CD4-positive, CD25-positive, alpha-beta regulatory T cell (primary cell): ENCODE results near the gene DENND6B. TPM values are rescaled to one million over a fixed set of nuclear protein-coding genes. Genes with fewer than 3 reads are reported as not detected.

Experiments
- ATAC-seq, 2 donors: fragments of 150-1000 bp; cut with Tn5 transposase; one replicate each; pipeline ENCODE4 v1.10.0; 2021; ENCODE audit warnings: low read depth in 2 of 2, moderate number of reproducible peaks in 2 of 2, moderate library complexity in 1 of 2
- DNase-seq, 3 donors: peaks; one replicate each; pipeline versions ENCODE4 v3.0.0 to v3.0.0-alpha.2; 2012 to 2022; ENCODE audit warnings: mixed read lengths in 1 of 3
- H3K27ac ChIP-seq: one replicate; pipeline ENCODE4 v1.7.0; 2013; ENCODE audit warnings: mild to moderate bottlenecking, low read length; ENCODE audit not compliant: insufficient read depth, poor library complexity, severe bottlenecking
- H3K27me3 ChIP-seq: one replicate; pipeline ENCODE4 v1.7.0; 2013; ENCODE audit warnings: low read length; ENCODE audit not compliant: control insufficient read depth, insufficient read depth
- H3K36me3 ChIP-seq: one replicate; pipeline ENCODE4 v1.7.0; 2013; ENCODE audit warnings: mild to moderate bottlenecking, low read length, moderate library complexity; ENCODE audit not compliant: control insufficient read depth, insufficient read depth
- H3K4me1 ChIP-seq: 2 replicates; pipeline ENCODE4 v1.7.0; 2013; ENCODE audit warnings: mild to moderate bottlenecking, low read length; ENCODE audit not compliant: insufficient read depth, control insufficient read depth, poor library complexity, severe bottlenecking
- H3K4me3 ChIP-seq: one replicate; pipeline ENCODE4 v1.7.0; 2013; ENCODE audit warnings: low read depth, mild to moderate bottlenecking, low read length, moderate library complexity
- H3K9me3 ChIP-seq, 2 experiments: 1 replicate in 1 of 2; 2 replicates in 1 of 2; pipeline ENCODE4 v1.7.0; 2013; ENCODE audit warnings: low read length in 2 of 2, mild to moderate bottlenecking in 1 of 2, moderate library complexity in 1 of 2; ENCODE audit not compliant: control insufficient read depth in 2 of 2
- H3K27ac Mint-ChIP-seq, 3 donors: one replicate each; pipeline ENCODE4 v1.8.0; 2020 to 2022; ENCODE audit warnings: mild to moderate bottlenecking in 3 of 3, mixed read lengths in 3 of 3, moderate library complexity in 2 of 3
- H3K27me3 Mint-ChIP-seq: one replicate; pipeline ENCODE4 v1.8.0; 2022; ENCODE audit warnings: mild to moderate bottlenecking, mixed read lengths
- H3K36me3 Mint-ChIP-seq: one replicate; pipeline ENCODE4 v1.8.0; 2020; ENCODE audit warnings: mixed read lengths
- H3K4me1 Mint-ChIP-seq, 4 donors: one replicate each; pipeline ENCODE4 v1.8.0; 2020 to 2022; ENCODE audit warnings: mixed read lengths in 4 of 4, mild to moderate bottlenecking in 1 of 4
- H3K4me3 Mint-ChIP-seq, 4 donors: one replicate each; pipeline ENCODE4 v1.8.0; 2020 to 2022; ENCODE audit warnings: mild to moderate bottlenecking in 4 of 4, mixed read lengths in 4 of 4, moderate library complexity in 3 of 4
- H3K9me3 Mint-ChIP-seq, 7 donors: one replicate each; pipeline ENCODE4 v1.8.0; 2020 to 2022; ENCODE audit warnings: mixed read lengths in 7 of 7, mild to moderate bottlenecking in 3 of 7, moderate library complexity in 2 of 7
- polyA plus RNA-seq, 4 donors: library from polyadenylated mRNA; unstranded; fragments of 300-500 nt; fragmentation: Illumina TruSeq; gene quantifications; one replicate each; pipeline ENCODE4 v1.2.3, GENCODE V29; 2021
- total RNA-seq: library from RNA; stranded (reverse); gene quantifications from one replicate; pipeline ENCODE4 v1.2.3, GENCODE V29; 2022

The DENND6B gene
- total and polyA plus RNA-seq, 5 donors from 2014 or later = 0.48 to 2.1 (median 0.56) TPM

GRCh38 chr22:50298937-50299784 is 27.7 kb downstream of the DENND6B start:
- H3K4me3 ChIP-seq = no peak overlapping the region
- H3K27ac Mint-ChIP-seq = no peak overlapping the region
- H3K4me1 Mint-ChIP-seq = peaks cover 0 to 5% (median 0%) of the 10 kb centered on the region in 4 donors
- no peaks in the 10 kb centered on the region for H3K27me3 ChIP-seq
- no peaks in the 10 kb centered on the region for H3K36me3 ChIP-seq
- H3K27ac ChIP-seq = no peak overlapping the region
- no peak overlapping the region for H3K4me3 Mint-ChIP-seq
- H3K9me3 Mint-ChIP-seq = peaks cover 0 to 1% (median 0%) of the 10 kb centered on the region in 7 donors
- ATAC-seq (no peak), DNase-seq (no peak)
- H3K27me3 Mint-ChIP-seq = peaks cover 36% of the 10 kb centered on the region
- H3K9me3 ChIP-seq = no peaks in the 10 kb centered on the region
- no peaks in the 10 kb centered on the region for H3K36me3 Mint-ChIP-seq
- peaks cover 4% of the 10 kb centered on the region for H3K4me1 ChIP-seq

GRCh38 chr22:50298266-50298637 is 28.6 kb downstream of the DENND6B start:
- no peak overlapping the region for H3K27ac ChIP-seq
- peaks cover 4% of the 10 kb centered on the region for H3K4me1 ChIP-seq
- ATAC-seq (no peak), DNase-seq (no peak)
- no peaks in the 10 kb centered on the region for H3K27me3 ChIP-seq
- Mint-ChIP-seq H3K36me3 (no peaks in the 10 kb centered on the region), H3K4me3 (no peak overlapping the region), H3K27me3 (peaks cover 34% of the 10 kb centered on the region), H3K9me3 (peaks cover 0 to 1% (median 0%) of the 10 kb centered on the region in 7 donors), H3K27ac (no peak overlapping the region), H3K4me1 (peaks cover 0 to 5% (median 0%) of the 10 kb centered on the region in 4 donors)
- H3K9me3 ChIP-seq = no peaks in the 10 kb centered on the region
- no peaks in the 10 kb centered on the region for H3K36me3 ChIP-seq
- no peak overlapping the region for H3K4me3 ChIP-seq

- Mint-ChIP-seq H3K4me1 (peaks cover 0 to 6% (median 0%) of the 10 kb centered on the region in 4 donors), H3K36me3 (no peaks in the 10 kb centered on the region), H3K27me3 (peaks cover 31% of the 10 kb centered on the region), H3K27ac (no peak overlapping the region), H3K9me3 (peaks cover 0 to 1% (median 0%) of the 10 kb centered on the region in 7 donors), H3K4me3 (no peak overlapping the region)
- no peaks in the 10 kb centered on the region for H3K9me3 ChIP-seq
- DNase-seq (no peak), ATAC-seq (no peak)
- peaks cover 4% of the 10 kb centered on the region for H3K4me1 ChIP-seq
- no peak overlapping the region for H3K27ac ChIP-seq
- no peak overlapping the region for H3K4me3 ChIP-seq
- H3K27me3 ChIP-seq = no peaks in the 10 kb centered on the region
- H3K36me3 ChIP-seq = no peaks in the 10 kb centered on the region
Measured at GRCh38 chr22:50297510-50298265, 29.1 kb downstream of the DENND6B start.

DNA sequence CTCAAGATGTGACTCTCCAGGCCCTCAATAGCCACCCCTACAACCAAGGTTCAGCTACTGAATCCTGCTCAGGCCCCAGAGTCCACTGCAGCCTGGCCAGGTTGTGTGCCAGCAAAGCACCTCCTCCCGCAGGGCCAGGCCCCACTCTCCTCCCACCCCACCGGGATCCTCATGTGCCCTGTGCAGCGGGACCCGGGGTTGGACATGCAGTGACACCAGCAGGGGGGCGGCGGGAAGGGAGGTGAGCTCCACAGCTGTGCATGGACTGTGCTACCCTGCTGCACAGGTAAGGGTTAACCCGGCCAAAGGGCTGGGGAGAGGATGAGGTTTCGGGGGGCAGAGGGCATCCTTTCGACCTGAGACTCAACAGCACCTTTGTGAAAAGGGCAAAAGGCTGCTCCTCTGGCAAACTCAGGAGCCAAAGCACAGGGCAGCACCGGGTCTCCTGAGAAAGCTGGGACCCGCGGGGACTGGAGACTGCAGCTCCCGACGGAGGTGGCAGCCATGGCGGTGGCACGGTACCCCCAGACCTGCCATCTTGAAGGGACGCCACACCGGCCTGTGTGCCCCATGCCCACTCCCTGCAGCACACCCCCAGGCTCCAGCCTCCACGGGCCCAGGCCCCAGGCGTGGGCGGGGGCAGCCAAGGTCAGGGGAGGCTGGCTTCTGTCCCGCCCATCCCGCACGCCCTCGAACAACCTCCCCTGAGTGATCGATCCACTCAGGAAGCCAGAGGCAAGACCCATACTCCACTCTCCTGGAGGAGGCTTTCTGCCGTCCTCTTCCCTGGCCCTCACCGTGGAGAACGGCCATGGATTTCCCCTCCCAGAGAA is 29.9 kb downstream of the DENND6B start:
- Mint-ChIP-seq H3K27me3 (peaks cover 34% of the 10 kb centered on the region), H3K27ac (no peak overlapping the region), H3K9me3 (peaks cover 0 to 1% (median 0%) of the 10 kb centered on the region in 7 donors), H3K4me1 (peaks cover 0 to 9% (median 0%) of the 10 kb centered on the region in 4 donors), H3K4me3 (no peak overlapping the region), H3K36me3 (no peaks in the 10 kb centered on the region)
- Histone ChIP-seq H3K9me3 (no peaks in the 10 kb centered on the region), H3K4me1 (peaks cover 4% of the 10 kb centered on the region), H3K36me3 (no peaks in the 10 kb centered on the region), H3K27me3 (no peaks in the 10 kb centered on the region), H3K4me3 (no peak overlapping the region), H3K27ac (no peak overlapping the region)
- no peak for DNase-seq
- ATAC-seq = no peak

- Histone ChIP-seq H3K4me3 (no peak overlapping the region), H3K27me3 (no peaks in the 10 kb centered on the region), H3K9me3 (no peaks in the 10 kb centered on the region), H3K27ac (no peak overlapping the region), H3K4me1 (peaks cover under 1% of the 10 kb centered on the region), H3K36me3 (no peaks in the 10 kb centered on the region)
- DNase-seq (no peak), ATAC-seq (no peak)
- Mint-ChIP-seq H3K27me3 (peaks cover 34% of the 10 kb centered on the region), H3K4me3 (no peak overlapping the region), H3K36me3 (no peaks in the 10 kb centered on the region), H3K9me3 (no peaks in the 10 kb centered on the region), H3K27ac (no peak overlapping the region), H3K4me1 (peaks cover 0 to 9% (median 0%) of the 10 kb centered on the region in 4 donors)
Measured at GRCh38 chr22:50294319-50294656, 32.5 kb downstream of the DENND6B start.

- Mint-ChIP-seq H3K4me3 (no peak overlapping the region), H3K4me1 (peaks cover 0 to 8% (median 0%) of the 10 kb centered on the region in 4 donors), H3K27ac (no peak overlapping the region), H3K36me3 (no peaks in the 10 kb centered on the region), H3K27me3 (peaks cover 32% of the 10 kb centered on the region), H3K9me3 (no peaks in the 10 kb centered on the region)
- no peak overlapping the region for H3K27ac ChIP-seq
- no peaks in the 10 kb centered on the region for H3K27me3 ChIP-seq
- no peaks in the 10 kb centered on the region for H3K9me3 ChIP-seq
- DNase-seq (peak in 1 of 3 donors; percentile 65), ATAC-seq (peak; percentile 14 to 42)
- H3K36me3 ChIP-seq = no peaks in the 10 kb centered on the region
- H3K4me3 ChIP-seq = no peak overlapping the region
- H3K4me1 ChIP-seq = no peaks in the 10 kb centered on the region
Measured at GRCh38 chr22:50293441-50294318, 33.1 kb downstream of the DENND6B start.
